Ovary (tissue), 3 donors: Measurements from ENCODE around the gene OR10H1.

Experiments used
- EP300 ChIP-seq: sonication (generic); formaldehyde crosslinking; IDR thresholded peaks from one replicate; pipeline ENCODE4 v1.6.1; 2017; ENCODE audit warnings: antibody characterized with exemption
- POLR2A ChIP-seq: fragments of 450-650 bp; IDR thresholded peaks from one replicate; pipeline ENCODE4 v1.6.1; 2017; ENCODE audit warnings: antibody characterized with exemption, mild to moderate bottlenecking, moderate library complexity
- TF ChIP-seq, protein P1 (sequence below), 3 donors: fragments of 450-650 bp in 2 of 3; fragments of 200-600 bp in 1 of 3; IDR thresholded peaks; one replicate each; pipeline versions ENCODE4 v1.5.1 to v1.8.0; 2016 to 2022; ENCODE audit warnings: antibody characterized with exemption in 3 of 3, mild to moderate bottlenecking in 1 of 3
- donor health status: DM: no; HTN: no; CAD: no.

DNA sequence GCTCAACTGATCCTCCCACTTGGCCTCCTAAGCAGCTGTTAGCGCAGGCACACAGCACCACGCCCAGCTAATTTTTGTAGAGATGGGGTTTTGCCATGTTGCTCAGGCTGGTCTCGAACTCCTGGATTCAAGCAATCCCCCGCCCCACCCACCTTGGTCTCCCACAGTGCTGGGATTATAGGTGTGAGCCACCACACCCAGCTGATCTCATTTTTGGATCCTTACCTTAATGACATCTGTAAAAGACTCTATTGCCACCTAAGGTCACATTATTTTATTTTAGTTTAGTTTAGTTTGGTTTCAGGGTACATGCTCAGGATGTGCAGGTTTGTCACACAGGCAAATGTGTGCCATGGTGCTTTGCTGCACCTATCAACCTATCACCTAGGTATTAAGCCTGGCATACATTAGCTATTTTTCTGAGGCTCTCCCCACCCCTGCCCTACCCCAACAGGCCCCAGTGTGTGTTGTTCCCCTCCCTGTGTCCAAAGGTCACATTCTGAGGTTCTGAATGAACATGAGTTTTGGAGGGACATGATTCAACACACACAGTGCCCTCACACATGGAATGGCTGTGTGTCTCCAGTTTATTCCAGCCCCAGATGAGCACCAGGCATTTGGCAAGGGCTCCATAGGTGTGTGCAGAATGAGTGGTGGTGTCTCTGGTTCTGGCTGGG lies 26.7 kb downstream of the OR10H1 start:
- no peak for TF ChIP-seq POLR2A
- TF ChIP-seq, protein P1, sequence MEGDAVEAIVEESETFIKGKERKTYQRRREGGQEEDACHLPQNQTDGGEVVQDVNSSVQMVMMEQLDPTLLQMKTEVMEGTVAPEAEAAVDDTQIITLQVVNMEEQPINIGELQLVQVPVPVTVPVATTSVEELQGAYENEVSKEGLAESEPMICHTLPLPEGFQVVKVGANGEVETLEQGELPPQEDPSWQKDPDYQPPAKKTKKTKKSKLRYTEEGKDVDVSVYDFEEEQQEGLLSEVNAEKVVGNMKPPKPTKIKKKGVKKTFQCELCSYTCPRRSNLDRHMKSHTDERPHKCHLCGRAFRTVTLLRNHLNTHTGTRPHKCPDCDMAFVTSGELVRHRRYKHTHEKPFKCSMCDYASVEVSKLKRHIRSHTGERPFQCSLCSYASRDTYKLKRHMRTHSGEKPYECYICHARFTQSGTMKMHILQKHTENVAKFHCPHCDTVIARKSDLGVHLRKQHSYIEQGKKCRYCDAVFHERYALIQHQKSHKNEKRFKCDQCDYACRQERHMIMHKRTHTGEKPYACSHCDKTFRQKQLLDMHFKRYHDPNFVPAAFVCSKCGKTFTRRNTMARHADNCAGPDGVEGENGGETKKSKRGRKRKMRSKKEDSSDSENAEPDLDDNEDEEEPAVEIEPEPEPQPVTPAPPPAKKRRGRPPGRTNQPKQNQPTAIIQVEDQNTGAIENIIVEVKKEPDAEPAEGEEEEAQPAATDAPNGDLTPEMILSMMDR (IDR thresholded peaks at IDR 0.05), result no peak
- TF ChIP-seq EP300, result no peak
